Measurements from ENCODE around the gene RASAL2.

- TF ChIP-seq CTCF (IDR thresholded peaks at IDR 0.05) (no peak), POLR2A (IDR thresholded peaks at IDR 0.05) (no peak)
Observed at GRCh38 chr1:178055779-178056471, 38.0 kb upstream of the RASAL2 start.

All from thyroid gland (tissue), 4 donors.